OCI-LY1 (cell line): ENCODE measurements around the gene HES2.

ENCODE experiments used
- EZH2 ChIP-seq: fragments of 200-600 bp; sonication (generic), shearing (Covaris generic); IDR thresholded peaks from 2 replicates; pipeline ENCODE4 v1.8.0; 2017; ENCODE audit warnings: borderline replicate concordance, mixed run types, mild to moderate bottlenecking, antibody characterized with exemption, low read length, moderate library complexity, mixed read lengths
- TF ChIP-seq, protein P1 (sequence below): fragments of 200-600 bp; sonication (generic), shearing (Covaris generic); IDR thresholded peaks from 2 replicates; pipeline ENCODE4 v1.5.1; 2017; ENCODE audit warnings: mild to moderate bottlenecking, antibody characterized with exemption, low read length, moderate library complexity, mixed read lengths

DNA sequence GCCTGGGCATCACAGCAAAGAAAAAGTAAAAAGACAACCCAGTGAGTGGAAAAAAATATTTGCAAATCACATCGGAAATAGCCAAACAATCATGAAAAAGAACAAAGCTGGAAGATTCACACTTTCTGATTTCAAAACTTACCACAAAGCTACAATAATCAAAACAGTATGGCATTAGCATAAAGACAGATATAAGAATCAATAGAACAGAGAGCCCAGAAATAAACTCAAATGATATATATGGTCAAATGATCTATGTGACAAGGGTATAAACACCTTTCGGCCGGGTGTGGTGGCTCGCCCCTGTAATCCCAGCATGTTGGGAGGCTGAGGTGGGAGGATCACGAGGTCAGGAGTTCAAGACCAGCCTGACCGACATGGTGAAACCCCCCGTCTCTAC, 39.7 kb downstream of the HES2 start:
- TF ChIP-seq, protein P1, sequence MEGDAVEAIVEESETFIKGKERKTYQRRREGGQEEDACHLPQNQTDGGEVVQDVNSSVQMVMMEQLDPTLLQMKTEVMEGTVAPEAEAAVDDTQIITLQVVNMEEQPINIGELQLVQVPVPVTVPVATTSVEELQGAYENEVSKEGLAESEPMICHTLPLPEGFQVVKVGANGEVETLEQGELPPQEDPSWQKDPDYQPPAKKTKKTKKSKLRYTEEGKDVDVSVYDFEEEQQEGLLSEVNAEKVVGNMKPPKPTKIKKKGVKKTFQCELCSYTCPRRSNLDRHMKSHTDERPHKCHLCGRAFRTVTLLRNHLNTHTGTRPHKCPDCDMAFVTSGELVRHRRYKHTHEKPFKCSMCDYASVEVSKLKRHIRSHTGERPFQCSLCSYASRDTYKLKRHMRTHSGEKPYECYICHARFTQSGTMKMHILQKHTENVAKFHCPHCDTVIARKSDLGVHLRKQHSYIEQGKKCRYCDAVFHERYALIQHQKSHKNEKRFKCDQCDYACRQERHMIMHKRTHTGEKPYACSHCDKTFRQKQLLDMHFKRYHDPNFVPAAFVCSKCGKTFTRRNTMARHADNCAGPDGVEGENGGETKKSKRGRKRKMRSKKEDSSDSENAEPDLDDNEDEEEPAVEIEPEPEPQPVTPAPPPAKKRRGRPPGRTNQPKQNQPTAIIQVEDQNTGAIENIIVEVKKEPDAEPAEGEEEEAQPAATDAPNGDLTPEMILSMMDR = no peak
- no peak for TF ChIP-seq EZH2
